Left ventricle myocardium inferior (tissue), 1 donor: Measurements from ENCODE around the gene TRUB2. TPM values are rescaled to one million over a fixed set of nuclear protein-coding genes. Genes with fewer than 3 reads are reported as not detected.

Experiments used
- DNase-seq: peaks from one replicate; pipeline ENCODE4 v3.0.0-alpha.2; 2020
- H3K27ac ChIP-seq: fragments of 200-600 bp; replicated peaks from 2 replicates; pipeline ENCODE4 v1.8.0; 2021
- H3K27me3 ChIP-seq: fragments of 200-600 bp; 2 replicates; pipeline ENCODE4 v1.8.0; 2021; ENCODE audit warnings: low read depth
- H3K36me3 ChIP-seq: fragments of 200-600 bp; 2 replicates; pipeline ENCODE4 v1.8.0; 2021
- H3K4me1 ChIP-seq: fragments of 200-600 bp; 2 replicates; pipeline ENCODE4 v1.8.0; 2021
- H3K4me3 ChIP-seq: fragments of 200-600 bp; 2 replicates; pipeline ENCODE4 v1.8.0; 2021; ENCODE audit warnings: mild to moderate bottlenecking, moderate library complexity
- H3K9me3 ChIP-seq: fragments of 200-600 bp; replicated peaks from 2 replicates; pipeline ENCODE4 v1.8.0; 2021
- CTCF ChIP-seq: fragments of 200-600 bp; IDR thresholded peaks from 2 replicates; pipeline ENCODE4 v1.8.0; 2021; ENCODE audit warnings: antibody characterized with exemption, mild to moderate bottlenecking, borderline replicate concordance
- intact Hi-C: fragments of 100-400 bp; cut with micrococcal nuclease; formaldehyde crosslinking; loops from one replicate; pipeline ENCODE4 v1.11.0; 2022
- total RNA-seq: library from RNA; stranded (reverse); fragmentation: NEBNext Ultra II Directional; extraction: Animal tissue kit (Norgen Biotek cat#: 25700); gene quantifications from one replicate; pipeline ENCODE4 v1.2.1, GENCODE V29; 2021
- donor health status: DM: no; HTN: yes; CAD: no; lungs with severe emphysema.

Gene TRUB2
- total RNA-seq, 1 donor from 2014 or later, result 43.7 TPM

DNA sequence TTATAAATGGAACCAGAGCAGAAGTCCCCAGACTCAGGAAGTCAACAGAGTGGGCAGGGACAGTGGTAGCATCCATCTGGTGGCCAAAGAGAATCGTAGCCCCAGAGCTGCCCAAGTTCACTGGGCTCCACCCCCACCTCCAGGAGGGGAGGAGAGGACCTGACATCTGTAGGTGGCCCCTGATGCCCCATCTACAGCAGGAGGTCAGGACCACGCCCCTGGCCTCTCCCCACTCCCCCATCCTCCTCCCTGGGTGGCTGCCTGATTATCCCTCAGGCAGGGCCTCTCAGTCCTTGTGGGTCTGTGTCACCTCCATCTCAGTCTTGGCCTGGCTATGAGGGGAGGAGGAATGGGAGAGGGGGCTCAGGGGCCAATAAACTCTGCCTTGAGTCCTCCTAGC lies 38.6 kb upstream of the TRUB2 start:
- Histone ChIP-seq H3K4me3 (no peak overlapping the region), H3K27ac (no peak overlapping the region), H3K36me3 (peaks cover 13% of the 10 kb centered on the region), H3K27me3 (no peaks in the 10 kb centered on the region), H3K4me1 (peaks cover 31% of the 10 kb centered on the region), H3K9me3 (no peaks in the 10 kb centered on the region)
- DNase-seq, result no peak
- intact Hi-C loops, result loop anchor here (5.0 kb wide), 1 partner anchor 41 kb away; no protein-coding TSS in a partner anchor
- no peak for TF ChIP-seq CTCF

- no peak overlapping the region for H3K27ac ChIP-seq
- TF ChIP-seq CTCF, result no peak
- H3K4me3 ChIP-seq, result no peak overlapping the region
- no peak for DNase-seq
- H3K27me3 ChIP-seq, result no peaks in the 10 kb centered on the region
- H3K9me3 ChIP-seq, result no peaks in the 10 kb centered on the region
- peaks cover 30% of the 10 kb centered on the region for H3K36me3 ChIP-seq
- peaks cover 19% of the 10 kb centered on the region for H3K4me1 ChIP-seq
- intact Hi-C loops, result no loop called here
These were observed 36.6 kb upstream of the TRUB2 start for GRCh38 chr9:128358861-128359260.

DNA sequence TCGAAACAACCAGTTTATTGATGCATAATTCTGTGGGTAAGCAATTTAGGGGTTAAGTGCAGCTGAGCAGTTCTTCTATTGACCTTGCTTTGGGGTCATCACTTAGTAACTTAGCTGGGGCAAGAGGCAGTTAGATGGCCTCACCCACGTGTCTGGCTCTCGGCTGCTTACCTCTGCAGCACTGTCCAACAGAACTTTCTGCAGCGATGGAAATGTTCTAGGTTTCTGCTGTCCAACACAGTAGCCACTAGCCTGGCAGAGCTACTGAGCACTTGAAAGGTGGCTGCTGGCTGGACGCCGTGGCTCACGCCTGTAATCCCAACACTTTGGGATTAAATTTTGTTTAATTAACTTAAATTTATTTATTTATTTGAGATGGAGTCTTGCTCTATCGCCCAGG lies 35.8 kb upstream of the TRUB2 start:
- Histone ChIP-seq H3K4me1 (peaks cover 19% of the 10 kb centered on the region), H3K27me3 (no peaks in the 10 kb centered on the region), H3K36me3 (peaks cover 34% of the 10 kb centered on the region), H3K27ac (no peak overlapping the region), H3K9me3 (no peaks in the 10 kb centered on the region), H3K4me3 (no peak overlapping the region)
- intact Hi-C loops, result no loop called here
- TF ChIP-seq CTCF, result no peak
- no peak for DNase-seq

DNA sequence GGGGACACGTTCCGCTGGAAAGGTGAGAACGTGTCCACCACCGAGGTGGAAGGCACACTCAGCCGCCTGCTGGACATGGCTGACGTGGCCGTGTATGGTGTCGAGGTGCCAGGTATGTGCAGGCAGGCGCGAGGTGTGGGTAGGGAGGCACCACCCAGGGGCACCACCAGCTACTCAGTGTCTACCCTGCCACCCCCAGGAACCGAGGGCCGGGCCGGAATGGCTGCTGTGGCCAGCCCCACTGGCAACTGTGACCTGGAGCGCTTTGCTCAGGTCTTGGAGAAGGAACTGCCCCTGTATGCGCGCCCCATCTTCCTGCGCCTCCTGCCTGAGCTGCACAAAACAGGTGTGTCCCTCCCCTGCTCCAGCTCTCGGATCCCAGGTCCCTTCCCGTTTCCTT lies 33.2 kb upstream of the TRUB2 start:
- TF ChIP-seq CTCF, result no peak
- Histone ChIP-seq H3K4me1 (peaks cover 5% of the 10 kb centered on the region), H3K27me3 (no peaks in the 10 kb centered on the region), H3K9me3 (no peaks in the 10 kb centered on the region), H3K36me3 (peaks cover 49% of the 10 kb centered on the region), H3K27ac (no peak overlapping the region), H3K4me3 (no peak overlapping the region)
- no peak for DNase-seq
- intact Hi-C loops, result no loop called here

DNA sequence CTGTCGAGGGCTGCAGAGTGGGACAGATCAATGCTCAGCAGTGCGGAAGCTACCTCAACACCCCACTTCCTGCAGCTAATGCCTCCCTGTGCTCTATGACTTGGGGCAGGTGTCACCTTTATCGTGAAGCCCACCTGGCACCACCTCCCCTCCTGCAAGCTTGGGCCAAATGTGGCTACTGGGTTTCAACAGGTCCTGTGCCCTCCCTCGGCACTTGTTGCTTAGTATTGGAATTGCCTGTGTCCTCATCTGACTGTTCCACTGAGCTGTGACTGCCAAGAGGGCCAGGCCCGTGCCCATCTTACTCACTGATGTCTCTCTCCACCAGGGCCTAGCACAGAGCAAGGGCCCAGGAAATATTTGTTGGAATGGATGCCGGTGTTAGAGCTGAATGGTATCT lies 27.5 kb upstream of the TRUB2 start:
- H3K4me1 ChIP-seq, result no peaks in the 10 kb centered on the region
- intact Hi-C loops, result no loop called here
- H3K4me3 ChIP-seq, result no peak overlapping the region
- H3K9me3 ChIP-seq, result no peaks in the 10 kb centered on the region
- DNase-seq, result no peak
- H3K36me3 ChIP-seq, result peaks cover 82% of the 10 kb centered on the region
- no peak for TF ChIP-seq CTCF
- H3K27ac ChIP-seq, result no peak overlapping the region
- no peaks in the 10 kb centered on the region for H3K27me3 ChIP-seq

GRCh38 chr9:128349125-128349524 lies 26.9 kb upstream of the TRUB2 start:
- DNase-seq, result no peak
- Histone ChIP-seq H3K27ac (no peak overlapping the region), H3K9me3 (no peaks in the 10 kb centered on the region), H3K36me3 (peaks cover 84% of the 10 kb centered on the region), H3K4me1 (no peaks in the 10 kb centered on the region), H3K27me3 (no peaks in the 10 kb centered on the region), H3K4me3 (no peak overlapping the region)
- intact Hi-C loops, result no loop called here
- TF ChIP-seq CTCF, result no peak
